TTC549 (cell line): ENCODE data around the gene MS4A8.
"Not testable (repeated sequence)": the region's sequence is repeated elsewhere in the genome, so short reads cannot be mapped to it uniquely, and the experiment has no call there.

Experiments
- FAIRE-seq: peaks from 2 replicates; lab custom pipeline; 2012; peaks lifted over from hg19 to GRCh38; lab: Jason Lieb, UNC

MS4A8 gene

GRCh38 chr11:60699284-60699691 is at the start of gene MS4A8:
Gene MS4A8 (plus strand): TSS chr11:60699612. CDS start chr11:60700861, 1,249 bp downstream.
- FAIRE-seq, result no peak

GRCh38 chr11:60657888-60658287 is 41.5 kb upstream of the MS4A8 start:
- no peak for FAIRE-seq

GRCh38 chr11:60658409-60658808 is 41.0 kb upstream of the MS4A8 start:
- no peak for FAIRE-seq

GRCh38 chr11:60672255-60672654 is 27.2 kb upstream of the MS4A8 start:
- FAIRE-seq, result no peak

- not testable (repeated sequence) for FAIRE-seq
These were observed 21.2 kb upstream of the MS4A8 start for GRCh38 chr11:60678231-60678630.

GRCh38 chr11:60679879-60680278 is 19.5 kb upstream of the MS4A8 start:
- no peak for FAIRE-seq

GRCh38 chr11:60680455-60681119 is 18.8 kb upstream of the MS4A8 start:
- no peak for FAIRE-seq

GRCh38 chr11:60684541-60684848 is 14.9 kb upstream of the MS4A8 start:
- FAIRE-seq, result not testable (repeated sequence)

- FAIRE-seq, result no peak
These were observed 7.8 kb upstream of the MS4A8 start for GRCh38 chr11:60691661-60692060.

GRCh38 chr11:60699936-60700335 is 524 bp downstream of the MS4A8 start:
- FAIRE-seq, result no peak

GRCh38 chr11:60700689-60701468 is 1.5 kb downstream of the MS4A8 start:
- FAIRE-seq, result no peak

GRCh38 chr11:60701469-60701818 is 2.0 kb downstream of the MS4A8 start:
- FAIRE-seq, result no peak

GRCh38 chr11:60703374-60703773 is 4.0 kb downstream of the MS4A8 start:
- FAIRE-seq, result no peak

- FAIRE-seq, result no peak
These were observed 6.5 kb downstream of the MS4A8 start for GRCh38 chr11:60705895-60706294.

- no peak for FAIRE-seq
These were observed 7.5 kb downstream of the MS4A8 start for GRCh38 chr11:60706931-60707330.

- FAIRE-seq, result no peak
These were observed 11.1 kb downstream of the MS4A8 start for GRCh38 chr11:60710482-60710881.

GRCh38 chr11:60711276-60711675 is 11.9 kb downstream of the MS4A8 start:
- no peak for FAIRE-seq

GRCh38 chr11:60713423-60713822 is 14.0 kb downstream of the MS4A8 start:
- FAIRE-seq, result not testable (repeated sequence)

GRCh38 chr11:60717956-60718355 is 18.5 kb downstream of the MS4A8 start:
- FAIRE-seq, result no peak

- FAIRE-seq, result no peak
These were observed 19.3 kb downstream of the MS4A8 start for GRCh38 chr11:60718524-60719316.

GRCh38 chr11:60719391-60719790 is 20.0 kb downstream of the MS4A8 start:
- no peak for FAIRE-seq

- FAIRE-seq, result no peak
These were observed 21.0 kb downstream of the MS4A8 start for GRCh38 chr11:60720460-60720859.

GRCh38 chr11:60724420-60724819 is 25.0 kb downstream of the MS4A8 start, which contains the start of gene MS4A18:
Gene MS4A18 (plus strand): TSS chr11:60724720.
- FAIRE-seq, result no peak
